CD14-positive monocyte (primary cell): ENCODE results near the gene SLC26A6. TPM values are rescaled to one million over a fixed set of nuclear protein-coding genes. Genes with fewer than 3 reads are reported as not detected.

Source experiments
- DNase-seq, 3 donors: peaks; one replicate each; pipeline ENCODE4 v3.0.0-alpha.2; 2011 to 2022
- H2AFZ ChIP-seq: 2 replicates; pipeline ENCODE4 v1.6.0; 2012; ENCODE audit warnings: mild to moderate bottlenecking, low read depth, low read length, inconsistent platforms; ENCODE audit not compliant: insufficient read depth, poor library complexity, severe bottlenecking
- H3K27ac ChIP-seq, 2 donors: 1 replicate in 1 of 2; 2 replicates in 1 of 2; pipeline ENCODE4 v1.5.1; 2012 to 2013; ENCODE audit warnings: low read length in 2 of 2, control low read depth in 1 of 2, inconsistent platforms in 1 of 2, low read depth in 1 of 2, mild to moderate bottlenecking in 1 of 2
- H3K27me3 ChIP-seq, 2 donors: one replicate each; pipeline versions ENCODE4 v1.6.0 to v1.6.1; 2011 to 2013; ENCODE audit warnings: low read length in 2 of 2; ENCODE audit not compliant: control insufficient read depth in 2 of 2, insufficient read depth in 2 of 2
- H3K36me3 ChIP-seq, 2 donors: replicated peaks in 1 of 2; 1 replicate in 1 of 2; 2 replicates in 1 of 2; pipeline versions ENCODE4 v1.5.1 to v1.6.1; 2012 to 2013; ENCODE audit warnings: low read length in 2 of 2, control low read depth in 1 of 2, inconsistent platforms in 1 of 2, mild to moderate bottlenecking in 1 of 2; ENCODE audit not compliant: insufficient read depth in 2 of 2, control insufficient read depth in 1 of 2
- H3K4me1 ChIP-seq, 2 donors: 1 replicate in 1 of 2; 2 replicates in 1 of 2; pipeline versions ENCODE4 v1.5.1 to v1.6.1; 2012 to 2013; ENCODE audit warnings: low read length in 2 of 2, control low read depth in 1 of 2, inconsistent platforms in 1 of 2, mild to moderate bottlenecking in 1 of 2, moderate library complexity in 1 of 2; ENCODE audit not compliant: insufficient read depth in 2 of 2, control insufficient read depth in 1 of 2
- H3K4me2 ChIP-seq: replicated peaks from 2 replicates; pipeline ENCODE3; 2012; ENCODE audit warnings: low read length, moderate library complexity, mild to moderate bottlenecking; ENCODE audit not compliant: poor library complexity, severe bottlenecking; ENCODE audit errors: extremely low read depth
- H3K4me3 ChIP-seq, 3 experiments: fragments of 200-600 bp in 1 of 3; sonication (generic) in 1 of 3; replicated peaks in 1 of 3; 1 replicate in 2 of 3; 2 replicates in 1 of 3; pipeline ENCODE4 v1.5.1; 2011 to 2013; ENCODE audit warnings: low read length in 3 of 3, mild to moderate bottlenecking in 3 of 3, control low read depth in 2 of 3, low read depth in 2 of 3, inconsistent platforms in 1 of 3, moderate library complexity in 1 of 3
- H3K79me2 ChIP-seq: 2 replicates; pipeline ENCODE4 v1.6.0; 2012; ENCODE audit warnings: mild to moderate bottlenecking, control low read depth, inconsistent platforms, low read length, moderate library complexity; ENCODE audit not compliant: insufficient read depth
- H3K9ac ChIP-seq: 2 replicates; pipeline ENCODE4 v1.6.0; 2017; ENCODE audit warnings: low read length, mild to moderate bottlenecking; ENCODE audit not compliant: insufficient read depth, poor library complexity, severe bottlenecking
- H3K9me3 ChIP-seq, 2 donors: replicated peaks in 1 of 2; 1 replicate in 1 of 2; 2 replicates in 1 of 2; pipeline versions ENCODE4 v1.5.1 to v1.6.1; 2012 to 2013; ENCODE audit warnings: low read length in 2 of 2, control low read depth in 1 of 2; ENCODE audit not compliant: control insufficient read depth in 1 of 2, insufficient read depth in 1 of 2
- H4K20me1 ChIP-seq: 2 replicates; pipeline ENCODE4 v1.6.0; 2012; ENCODE audit warnings: mild to moderate bottlenecking, low read length, control low read depth, moderate library complexity; ENCODE audit not compliant: insufficient read depth
- H3K27ac Mint-ChIP-seq, 7 donors: one replicate each; pipeline ENCODE4 v1.8.0; 2020; ENCODE audit warnings: mild to moderate bottlenecking in 7 of 7, mixed read lengths in 7 of 7, moderate library complexity in 6 of 7, inconsistent platforms in 2 of 7
- H3K27me3 Mint-ChIP-seq, 3 donors: one replicate each; pipeline ENCODE4 v1.8.0; 2021 to 2022; ENCODE audit warnings: low read depth in 3 of 3, mild to moderate bottlenecking in 3 of 3, mixed read lengths in 3 of 3, moderate library complexity in 3 of 3, inconsistent platforms in 1 of 3
- H3K36me3 Mint-ChIP-seq, 2 donors: one replicate each; pipeline ENCODE4 v1.8.0; 2020; ENCODE audit warnings: mixed read lengths in 2 of 2, inconsistent platforms in 1 of 2, mild to moderate bottlenecking in 1 of 2
- H3K4me1 Mint-ChIP-seq: one replicate; pipeline ENCODE4 v1.8.0; 2020; ENCODE audit warnings: mild to moderate bottlenecking, mixed read lengths
- H3K4me3 Mint-ChIP-seq, 2 donors: one replicate each; pipeline ENCODE4 v1.8.0; 2020; ENCODE audit warnings: mild to moderate bottlenecking in 2 of 2, mixed read lengths in 2 of 2, moderate library complexity in 1 of 2
- H3K9me3 Mint-ChIP-seq, 7 donors: one replicate each; pipeline ENCODE4 v1.8.0; 2020 to 2022; ENCODE audit warnings: mixed read lengths in 7 of 7, mild to moderate bottlenecking in 6 of 7, moderate library complexity in 6 of 7, inconsistent platforms in 2 of 7
- CTCF ChIP-seq: fragments of 200-600 bp; IDR thresholded peaks from one replicate; pipeline ENCODE4 v1.8.0; 2022; ENCODE audit warnings: antibody characterized with exemption, mild to moderate bottlenecking
- WGBS: methylation state at CpG from one replicate; pipeline ENCODE4 v1.1.5; 2013; ENCODE audit warnings: missing lambda C conversion rate; ENCODE audit not compliant: insufficient coverage; 5-methylcytosine and 5-hydroxymethylcytosine counted together
- intact Hi-C, 2 donors: fragments of 100-400 bp; cut with micrococcal nuclease; formaldehyde crosslinking; loops; one replicate each; pipeline versions ENCODE4 v1.15.0 to v1.15.1; 2023
- polyA plus RNA-seq, 3 donors: library from polyadenylated mRNA; depleted of rRNA in 1 of 3; unstranded in 2 of 3; stranded (reverse) in 1 of 3; fragments of 300-500 nt in 2 of 3; fragments of >200 nt in 1 of 3; fragmentation: Illumina TruSeq in 2 of 3; gene quantifications; 1 replicate in 2 of 3; 2 replicates in 1 of 3; pipeline ENCODE4 v1.2.3, GENCODE V29; 2012 to 2021

Gene SLC26A6
- polyA plus RNA-seq, 3 donors, result 16.3 to 92.8 (median 20.4) TPM

GRCh38 chr3:48624767-48625166 is 10.5 kb downstream of the SLC26A6 start:
- Mint-ChIP-seq H3K9me3 (peaks cover 2 to 13% (median 4%) of the 10 kb centered on the region in 7 donors), H3K4me1 (no peaks in the 10 kb centered on the region), H3K27ac (peak overlapping the region in 2 of 7 donors; percentile 12 to 40), H3K27me3 (peaks cover 0 to 6% (median 4%) of the 10 kb centered on the region in 3 donors), H3K4me3 (no peak overlapping the region), H3K36me3 (peaks cover 51 to 60% of the 10 kb centered on the region in 2 donors)
- no peak for TF ChIP-seq CTCF
- Histone ChIP-seq H3K36me3 (peaks cover 49 to 58% of the 10 kb centered on the region in 2 donors), H3K4me1 (no peaks in the 10 kb centered on the region), H3K4me2 (no peak overlapping the region), H2AFZ (no peak overlapping the region), H3K9ac (no peak overlapping the region), H3K4me3 (no peak overlapping the region), H4K20me1 (no peaks in the 10 kb centered on the region), H3K79me2 (no peaks in the 10 kb centered on the region), H3K9me3 (peaks cover 0 to 5% of the 10 kb centered on the region in 2 donors), H3K27me3 (no peaks in the 10 kb centered on the region), H3K27ac (no peak overlapping the region)
- intact Hi-C loops, result no loop called here
- whole genome bisulfite sequencing, result 96% methylated on average over 7 of the region's 10 CpGs
- no peak for DNase-seq

- Mint-ChIP-seq H3K27me3 (peaks cover 0 to 6% (median 4%) of the 10 kb centered on the region in 3 donors), H3K36me3 (peaks cover 43 to 52% of the 10 kb centered on the region in 2 donors), H3K27ac (peak overlapping the region in 3 of 7 donors; percentile 15 to 42 (median 27)), H3K9me3 (peaks cover 5 to 21% (median 9%) of the 10 kb centered on the region in 7 donors), H3K4me3 (no peak overlapping the region), H3K4me1 (no peaks in the 10 kb centered on the region)
- no peaks in the 10 kb centered on the region for H3K79me2 ChIP-seq
- no peak overlapping the region for H3K4me2 ChIP-seq
- peaks cover under 1 to 12% of the 10 kb centered on the region in 2 donors for H3K9me3 ChIP-seq
- TF ChIP-seq CTCF, result no peak
- H3K4me1 ChIP-seq, result no peaks in the 10 kb centered on the region
- no peak overlapping the region for H3K4me3 ChIP-seq
- H3K9ac ChIP-seq, result no peak overlapping the region
- peaks cover 41 to 50% of the 10 kb centered on the region in 2 donors for H3K36me3 ChIP-seq
- H3K27ac ChIP-seq, result no peak overlapping the region
- H3K27me3 ChIP-seq, result no peaks in the 10 kb centered on the region
- intact Hi-C loops, result no loop called here
- 83% methylated on average over 5 of the region's 6 CpGs for WGBS
- H2AFZ ChIP-seq, result no peak overlapping the region
- no peak for DNase-seq
- no peaks in the 10 kb centered on the region for H4K20me1 ChIP-seq
Measured at GRCh38 chr3:48623851-48624547, 11.3 kb downstream of the SLC26A6 start.
